Activated CD8-positive, alpha-beta memory T cell treated with anti-CD3 and anti-CD28 coated beads, Interleukin-2, amount 50 U/mL, for 1 hour (primary cell): Measurements from ENCODE around the gene ADAM12.

Experiments used
- DNase-seq: peaks from one replicate; pipeline ENCODE4 v3.0.0-alpha.2; 2020; ENCODE audit errors: extremely low read depth

ADAM12 gene

GRCh38 chr10:126387931-126388911 lies at the start of gene ADAM12:
Gene ADAM12 (minus strand): TSS chr10:126388477. CDS start chr10:126388145, 332 bp downstream.
- DNase-seq = no peak

GRCh38 chr10:126437635-126438406 lies 49.5 kb upstream of the ADAM12 start:
- no peak for DNase-seq

GRCh38 chr10:126434235-126434634 lies 46.0 kb upstream of the ADAM12 start:
- DNase-seq = no peak

GRCh38 chr10:126433351-126433750 lies 45.1 kb upstream of the ADAM12 start:
- DNase-seq = no peak

- DNase-seq = no peak
Measured at GRCh38 chr10:126432507-126432906, 44.2 kb upstream of the ADAM12 start.

GRCh38 chr10:126431816-126432215 lies 43.5 kb upstream of the ADAM12 start:
- no peak for DNase-seq

- no peak for DNase-seq
Measured at GRCh38 chr10:126430512-126430911, 42.2 kb upstream of the ADAM12 start.

- no peak for DNase-seq
Measured at GRCh38 chr10:126429275-126429674, 41.0 kb upstream of the ADAM12 start.

GRCh38 chr10:126425489-126426065 lies 37.3 kb upstream of the ADAM12 start:
- DNase-seq = no peak

GRCh38 chr10:126425032-126425431 lies 36.8 kb upstream of the ADAM12 start:
- no peak for DNase-seq

GRCh38 chr10:126423732-126424491 lies 35.6 kb upstream of the ADAM12 start:
- no peak for DNase-seq

- DNase-seq = no peak
Measured at GRCh38 chr10:126422567-126422966, 34.3 kb upstream of the ADAM12 start.

GRCh38 chr10:126421756-126422256 lies 33.5 kb upstream of the ADAM12 start:
- DNase-seq = no peak

- no peak for DNase-seq
Measured at GRCh38 chr10:126420567-126421300, 32.5 kb upstream of the ADAM12 start.

GRCh38 chr10:126417220-126417825 lies 29.0 kb upstream of the ADAM12 start:
- no peak for DNase-seq

GRCh38 chr10:126409821-126410220 lies 21.5 kb upstream of the ADAM12 start:
- no peak for DNase-seq

GRCh38 chr10:126408953-126409641 lies 20.8 kb upstream of the ADAM12 start:
- no peak for DNase-seq

GRCh38 chr10:126407831-126408230 lies 19.6 kb upstream of the ADAM12 start:
- DNase-seq = no peak

GRCh38 chr10:126405239-126405775 lies 17.0 kb upstream of the ADAM12 start:
- no peak for DNase-seq
